Measurements from ENCODE around the gene OR2C1.

The OR2C1 gene

DNA sequence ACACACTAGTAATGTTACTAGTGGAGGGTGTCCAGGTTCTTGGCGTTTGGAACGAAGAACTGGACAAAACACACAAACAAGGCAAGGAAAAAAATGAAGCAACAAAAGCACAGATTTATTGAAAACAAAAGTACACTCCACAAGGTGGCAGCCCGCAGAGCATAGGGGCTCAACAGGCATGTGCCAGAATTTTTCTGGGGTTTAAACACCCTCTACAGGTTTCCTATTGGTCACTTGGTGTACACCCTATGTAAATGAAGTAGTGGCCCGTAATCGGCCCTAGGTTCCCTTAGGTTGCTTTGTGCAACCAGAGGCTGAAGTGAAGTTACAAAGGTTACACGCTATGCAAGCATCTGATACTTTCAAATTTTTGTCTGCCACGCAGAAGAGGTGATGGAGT, 8.1 kb downstream of the OR2C1 start (continued):
- TF ChIP-seq, protein P1, sequence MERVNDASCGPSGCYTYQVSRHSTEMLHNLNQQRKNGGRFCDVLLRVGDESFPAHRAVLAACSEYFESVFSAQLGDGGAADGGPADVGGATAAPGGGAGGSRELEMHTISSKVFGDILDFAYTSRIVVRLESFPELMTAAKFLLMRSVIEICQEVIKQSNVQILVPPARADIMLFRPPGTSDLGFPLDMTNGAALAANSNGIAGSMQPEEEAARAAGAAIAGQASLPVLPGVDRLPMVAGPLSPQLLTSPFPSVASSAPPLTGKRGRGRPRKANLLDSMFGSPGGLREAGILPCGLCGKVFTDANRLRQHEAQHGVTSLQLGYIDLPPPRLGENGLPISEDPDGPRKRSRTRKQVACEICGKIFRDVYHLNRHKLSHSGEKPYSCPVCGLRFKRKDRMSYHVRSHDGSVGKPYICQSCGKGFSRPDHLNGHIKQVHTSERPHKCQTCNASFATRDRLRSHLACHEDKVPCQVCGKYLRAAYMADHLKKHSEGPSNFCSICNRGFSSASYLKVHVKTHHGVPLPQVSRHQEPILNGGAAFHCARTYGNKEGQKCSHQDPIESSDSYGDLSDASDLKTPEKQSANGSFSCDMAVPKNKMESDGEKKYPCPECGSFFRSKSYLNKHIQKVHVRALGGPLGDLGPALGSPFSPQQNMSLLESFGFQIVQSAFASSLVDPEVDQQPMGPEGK (CRISPR knock-in tag; IDR thresholded peaks at IDR 0.05; ENCODE audit: borderline replicate concordance), result no peak
- TF ChIP-seq, protein P2, sequence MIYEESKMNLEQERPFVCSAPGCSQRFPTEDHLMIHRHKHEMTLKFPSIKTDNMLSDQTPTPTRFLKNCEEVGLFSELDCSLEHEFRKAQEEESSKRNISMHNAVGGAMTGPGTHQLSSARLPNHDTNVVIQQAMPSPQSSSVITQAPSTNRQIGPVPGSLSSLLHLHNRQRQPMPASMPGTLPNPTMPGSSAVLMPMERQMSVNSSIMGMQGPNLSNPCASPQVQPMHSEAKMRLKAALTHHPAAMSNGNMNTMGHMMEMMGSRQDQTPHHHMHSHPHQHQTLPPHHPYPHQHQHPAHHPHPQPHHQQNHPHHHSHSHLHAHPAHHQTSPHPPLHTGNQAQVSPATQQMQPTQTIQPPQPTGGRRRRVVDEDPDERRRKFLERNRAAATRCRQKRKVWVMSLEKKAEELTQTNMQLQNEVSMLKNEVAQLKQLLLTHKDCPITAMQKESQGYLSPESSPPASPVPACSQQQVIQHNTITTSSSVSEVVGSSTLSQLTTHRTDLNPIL (CRISPR knock-in tag; IDR thresholded peaks at IDR 0.05; ENCODE audit: low read depth), result no peak
- TF ChIP-seq TOX (CRISPR knock-in tag; IDR thresholded peaks at IDR 0.05; ENCODE audit: borderline replicate concordance) (no peak), GLIS3 (CRISPR knock-in tag; IDR thresholded peaks at IDR 0.05) (no peak)

DNA sequence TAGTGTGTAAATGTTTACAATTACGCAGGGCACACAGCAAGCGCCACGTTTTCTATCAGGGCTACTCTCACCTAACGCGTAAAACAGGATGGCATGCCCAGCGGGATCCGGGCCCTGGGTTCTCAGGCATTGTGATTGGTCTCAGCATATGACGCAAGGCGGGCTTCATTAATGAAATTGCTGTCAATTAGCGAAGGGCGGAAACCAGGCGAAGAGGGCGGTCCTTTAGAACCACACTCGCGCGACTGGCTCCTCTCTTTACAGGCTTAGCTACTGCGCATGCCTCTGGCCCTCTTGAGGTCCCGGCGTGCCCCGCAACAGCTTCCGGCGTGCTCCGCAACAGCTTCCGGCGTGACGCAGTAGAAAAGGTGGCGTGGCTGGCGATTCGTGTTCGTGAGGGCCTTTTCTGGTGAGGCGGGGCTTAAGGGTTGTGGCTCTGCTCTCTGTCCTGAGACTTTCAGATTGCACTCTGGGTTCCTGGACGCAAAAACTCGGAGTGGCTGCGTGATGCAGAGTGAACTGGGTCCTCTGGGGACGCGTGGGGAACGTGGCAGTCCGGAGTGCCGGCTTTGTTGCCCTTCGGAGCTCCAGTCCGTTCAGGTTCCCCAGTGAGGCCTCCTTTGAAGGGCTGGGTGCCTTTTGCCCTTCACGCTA, 9.2 kb downstream of the OR2C1 start:
- ATAC-seq, result peak; percentile 96
- no peak for TF ChIP-seq SNAI2 (CRISPR knock-in tag; IDR thresholded peaks at IDR 0.05)

DNA sequence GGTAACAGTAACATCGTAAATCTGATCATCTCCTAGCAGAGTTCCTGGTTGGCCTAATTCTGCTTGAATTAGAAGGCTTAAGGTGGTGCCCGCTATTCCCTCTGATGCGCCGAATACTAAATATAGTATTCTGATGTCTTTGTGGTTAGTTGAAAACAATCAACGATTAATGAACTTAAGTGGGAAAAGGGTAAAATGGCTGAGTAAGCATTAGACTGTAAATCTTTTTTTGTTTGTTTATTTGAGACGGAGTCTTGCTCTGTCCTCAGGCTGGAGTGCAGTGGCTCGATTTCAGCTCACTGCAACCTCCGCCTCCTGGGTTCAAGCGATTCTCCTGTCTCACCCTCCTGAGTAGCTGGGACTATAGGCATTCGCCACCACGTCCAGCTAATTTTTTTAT, 13.4 kb downstream of the OR2C1 start:
- ATAC-seq, result no peak
- TF ChIP-seq, protein P3, sequence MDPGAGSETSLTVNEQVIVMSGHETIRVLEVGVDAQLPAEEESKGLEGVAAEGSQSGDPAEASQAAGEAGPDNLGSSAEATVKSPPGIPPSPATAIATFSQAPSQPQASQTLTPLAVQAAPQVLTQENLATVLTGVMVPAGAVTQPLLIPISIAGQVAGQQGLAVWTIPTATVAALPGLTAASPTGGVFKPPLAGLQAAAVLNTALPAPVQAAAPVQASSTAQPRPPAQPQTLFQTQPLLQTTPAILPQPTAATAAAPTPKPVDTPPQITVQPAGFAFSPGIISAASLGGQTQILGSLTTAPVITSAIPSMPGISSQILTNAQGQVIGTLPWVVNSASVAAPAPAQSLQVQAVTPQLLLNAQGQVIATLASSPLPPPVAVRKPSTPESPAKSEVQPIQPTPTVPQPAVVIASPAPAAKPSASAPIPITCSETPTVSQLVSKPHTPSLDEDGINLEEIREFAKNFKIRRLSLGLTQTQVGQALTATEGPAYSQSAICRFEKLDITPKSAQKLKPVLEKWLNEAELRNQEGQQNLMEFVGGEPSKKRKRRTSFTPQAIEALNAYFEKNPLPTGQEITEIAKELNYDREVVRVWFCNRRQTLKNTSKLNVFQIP (CRISPR knock-in tag; IDR thresholded peaks at IDR 0.05; ENCODE audit: borderline replicate concordance, low read depth), result no peak
- TF ChIP-seq, protein P1 (CRISPR knock-in tag; IDR thresholded peaks at IDR 0.05; ENCODE audit: borderline replicate concordance), result no peak
- TF ChIP-seq RARB (CRISPR knock-in tag; IDR thresholded peaks at IDR 0.05) (no peak), GLIS3 (CRISPR knock-in tag; IDR thresholded peaks at IDR 0.05) (no peak), ESRRG (CRISPR knock-in tag; IDR thresholded peaks at IDR 0.05) (no peak), ZNF8 (CRISPR knock-in tag; IDR thresholded peaks at IDR 0.05) (no peak), ZNF70 (CRISPR knock-in tag; IDR thresholded peaks at IDR 0.05) (no peak), OSR1 (CRISPR knock-in tag; IDR thresholded peaks at IDR 0.05) (no peak), ZFP3 (CRISPR knock-in tag; IDR thresholded peaks at IDR 0.05) (no peak), PPARA (CRISPR knock-in tag; IDR thresholded peaks at IDR 0.05; ENCODE audit: borderline replicate concordance) (no peak), ZFP30 (CRISPR knock-in tag; IDR thresholded peaks at IDR 0.05) (no peak), ZC3H10 (CRISPR knock-in tag; IDR thresholded peaks at IDR 0.05) (no peak), BACH2 (CRISPR knock-in tag; IDR thresholded peaks at IDR 0.05; ENCODE audit: borderline replicate concordance) (no peak)
- TF ChIP-seq, protein P4, sequence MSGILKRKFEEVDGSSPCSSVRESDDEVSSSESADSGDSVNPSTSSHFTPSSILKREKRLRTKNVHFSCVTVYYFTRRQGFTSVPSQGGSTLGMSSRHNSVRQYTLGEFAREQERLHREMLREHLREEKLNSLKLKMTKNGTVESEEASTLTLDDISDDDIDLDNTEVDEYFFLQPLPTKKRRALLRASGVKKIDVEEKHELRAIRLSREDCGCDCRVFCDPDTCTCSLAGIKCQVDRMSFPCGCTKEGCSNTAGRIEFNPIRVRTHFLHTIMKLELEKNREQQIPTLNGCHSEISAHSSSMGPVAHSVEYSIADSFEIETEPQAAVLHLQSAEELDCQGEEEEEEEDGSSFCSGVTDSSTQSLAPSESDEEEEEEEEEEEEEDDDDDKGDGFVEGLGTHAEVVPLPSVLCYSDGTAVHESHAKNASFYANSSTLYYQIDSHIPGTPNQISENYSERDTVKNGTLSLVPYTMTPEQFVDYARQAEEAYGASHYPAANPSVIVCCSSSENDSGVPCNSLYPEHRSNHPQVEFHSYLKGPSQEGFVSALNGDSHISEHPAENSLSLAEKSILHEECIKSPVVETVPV (CRISPR knock-in tag; IDR thresholded peaks at IDR 0.05), result no peak
- TF ChIP-seq, protein P2 (CRISPR knock-in tag; IDR thresholded peaks at IDR 0.05; ENCODE audit: low read depth), result no peak
- TF ChIP-seq, protein P5, sequence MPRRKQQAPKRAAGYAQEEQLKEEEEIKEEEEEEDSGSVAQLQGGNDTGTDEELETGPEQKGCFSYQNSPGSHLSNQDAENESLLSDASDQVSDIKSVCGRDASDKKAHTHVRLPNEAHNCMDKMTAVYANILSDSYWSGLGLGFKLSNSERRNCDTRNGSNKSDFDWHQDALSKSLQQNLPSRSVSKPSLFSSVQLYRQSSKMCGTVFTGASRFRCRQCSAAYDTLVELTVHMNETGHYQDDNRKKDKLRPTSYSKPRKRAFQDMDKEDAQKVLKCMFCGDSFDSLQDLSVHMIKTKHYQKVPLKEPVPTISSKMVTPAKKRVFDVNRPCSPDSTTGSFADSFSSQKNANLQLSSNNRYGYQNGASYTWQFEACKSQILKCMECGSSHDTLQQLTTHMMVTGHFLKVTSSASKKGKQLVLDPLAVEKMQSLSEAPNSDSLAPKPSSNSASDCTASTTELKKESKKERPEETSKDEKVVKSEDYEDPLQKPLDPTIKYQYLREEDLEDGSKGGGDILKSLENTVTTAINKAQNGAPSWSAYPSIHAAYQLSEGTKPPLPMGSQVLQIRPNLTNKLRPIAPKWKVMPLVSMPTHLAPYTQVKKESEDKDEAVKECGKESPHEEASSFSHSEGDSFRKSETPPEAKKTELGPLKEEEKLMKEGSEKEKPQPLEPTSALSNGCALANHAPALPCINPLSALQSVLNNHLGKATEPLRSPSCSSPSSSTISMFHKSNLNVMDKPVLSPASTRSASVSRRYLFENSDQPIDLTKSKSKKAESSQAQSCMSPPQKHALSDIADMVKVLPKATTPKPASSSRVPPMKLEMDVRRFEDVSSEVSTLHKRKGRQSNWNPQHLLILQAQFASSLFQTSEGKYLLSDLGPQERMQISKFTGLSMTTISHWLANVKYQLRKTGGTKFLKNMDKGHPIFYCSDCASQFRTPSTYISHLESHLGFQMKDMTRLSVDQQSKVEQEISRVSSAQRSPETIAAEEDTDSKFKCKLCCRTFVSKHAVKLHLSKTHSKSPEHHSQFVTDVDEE (CRISPR knock-in tag; IDR thresholded peaks at IDR 0.05), result no peak

Measured in SK-N-SH treated with all-trans-retinoic acid at 6 μM for 48 hours (cell line).